ENCODE data around the gene OPCML. TPM values are rescaled to one million over a fixed set of nuclear protein-coding genes. Genes with fewer than 3 reads are reported as not detected.

The OPCML gene
- total and polyA plus RNA-seq, 9 donors: 0.59 to 3.5 (median 1.5) TPM

DNA sequence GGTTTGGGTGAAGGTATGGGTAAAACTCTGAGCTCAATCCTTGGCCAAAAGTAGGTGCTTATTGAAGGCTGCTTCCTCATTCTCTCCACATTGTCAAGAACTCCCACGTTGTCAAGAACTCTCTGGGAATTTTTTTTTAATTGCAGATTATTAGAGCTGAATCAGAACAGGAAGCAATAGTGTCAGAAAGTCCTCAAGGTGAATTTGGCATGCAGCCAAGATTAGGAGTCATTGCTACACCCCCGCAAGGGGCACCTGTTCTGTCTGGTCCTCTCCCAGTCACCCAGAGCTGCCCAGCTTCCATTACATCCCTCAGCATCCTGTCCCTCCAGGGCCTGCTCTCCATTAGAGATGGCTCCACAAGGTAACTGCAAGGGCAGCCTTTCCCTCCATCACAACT, 996.5 kb downstream of the OPCML start:
- H3K4me1 ChIP-seq (ENCODE audit: control insufficient read depth, insufficient read depth, low read length): peaks cover 2% of the 10 kb centered on the region
- H3K27me3 ChIP-seq (ENCODE audit: control insufficient read depth, insufficient read depth, low read length): no peaks in the 10 kb centered on the region
- DNase-seq: no peak
- H3K9me3 ChIP-seq (replicated peaks; ENCODE audit: control insufficient read depth, low read depth, low read length): no peaks in the 10 kb centered on the region
- WGBS (ENCODE audit: insufficient coverage): 33% methylated on average over 1 of the region's 2 CpGs
- H3K4me3 ChIP-seq (ENCODE audit: low read length): no peak overlapping the region
- no peaks in the 10 kb centered on the region for H3K36me3 ChIP-seq (ENCODE audit: control insufficient read depth, insufficient read depth, low read length)
- no peak overlapping the region for H3K27ac ChIP-seq (ENCODE audit: low read length)

DNA sequence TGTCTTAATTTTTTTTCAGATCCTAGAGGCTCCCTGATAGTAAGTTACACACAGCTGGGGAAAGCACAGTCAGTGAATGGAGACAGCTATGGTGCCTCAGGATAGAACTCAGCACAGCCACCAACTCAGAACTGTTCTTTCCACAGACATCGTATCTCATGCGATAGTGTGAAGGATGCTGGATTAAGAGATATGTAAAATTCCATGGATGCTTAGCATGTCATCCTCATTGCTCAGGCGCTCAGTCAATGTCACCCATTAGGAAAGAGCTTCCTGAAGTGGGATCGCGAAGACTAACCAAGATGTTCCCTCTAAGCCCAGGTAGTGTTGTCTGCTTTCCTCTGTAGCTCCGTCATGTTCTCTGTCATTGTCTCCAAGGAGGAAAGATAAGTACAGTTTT, 1000.4 kb downstream of the OPCML start:
- no peaks in the 10 kb centered on the region for H3K9me3 ChIP-seq (replicated peaks; ENCODE audit: control insufficient read depth, low read depth, low read length)
- H3K36me3 ChIP-seq (ENCODE audit: control insufficient read depth, insufficient read depth, low read length): no peaks in the 10 kb centered on the region
- no peak for DNase-seq
- H3K4me1 ChIP-seq (ENCODE audit: control insufficient read depth, insufficient read depth, low read length): no peaks in the 10 kb centered on the region
- no peak overlapping the region for H3K4me3 ChIP-seq (ENCODE audit: low read length)
- H3K27ac ChIP-seq (ENCODE audit: low read length): no peak overlapping the region
- WGBS (ENCODE audit: insufficient coverage): 49% methylated on average over 2 of the region's 6 CpGs
- no peaks in the 10 kb centered on the region for H3K27me3 ChIP-seq (ENCODE audit: control insufficient read depth, insufficient read depth, low read length)

- Histone ChIP-seq H3K27me3 (ENCODE audit: control insufficient read depth, insufficient read depth, low read length) (no peaks in the 10 kb centered on the region), H3K4me1 (ENCODE audit: control insufficient read depth, insufficient read depth, low read length) (no peaks in the 10 kb centered on the region), H3K27ac (ENCODE audit: low read length) (no peak overlapping the region), H3K36me3 (ENCODE audit: control insufficient read depth, insufficient read depth, low read length) (no peaks in the 10 kb centered on the region), H3K4me3 (ENCODE audit: low read length) (no peak overlapping the region), H3K9me3 (replicated peaks; ENCODE audit: control insufficient read depth, low read depth, low read length) (no peaks in the 10 kb centered on the region)
- DNase-seq: no peak
Measured at GRCh38 chr11:132528181-132528580, 1004.1 kb downstream of the OPCML start.

DNA sequence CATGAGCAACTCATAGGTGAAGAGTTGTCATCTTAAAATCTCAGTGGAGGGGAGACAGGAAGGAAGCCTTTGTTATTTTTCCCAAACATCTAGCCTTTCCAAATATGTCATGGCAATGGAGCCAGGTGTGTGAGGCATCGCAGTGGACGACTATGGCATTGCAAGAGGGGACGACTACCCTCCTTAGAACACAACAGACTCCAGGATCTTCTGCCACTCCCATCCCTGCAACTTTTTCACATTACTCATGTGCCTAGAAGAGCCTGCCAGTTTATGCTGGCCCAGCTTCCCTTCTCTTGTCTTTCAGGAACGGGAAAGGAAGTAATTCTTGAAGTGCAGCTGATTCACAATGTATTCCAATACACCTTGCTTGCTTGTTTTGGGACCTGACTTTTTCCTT, 1008.4 kb downstream of the OPCML start:
- DNase-seq: no peak
- H3K36me3 ChIP-seq (ENCODE audit: control insufficient read depth, insufficient read depth, low read length): no peaks in the 10 kb centered on the region
- H3K27ac ChIP-seq (ENCODE audit: low read length): no peak overlapping the region
- no peak overlapping the region for H3K4me3 ChIP-seq (ENCODE audit: low read length)
- H3K4me1 ChIP-seq (ENCODE audit: control insufficient read depth, insufficient read depth, low read length): no peaks in the 10 kb centered on the region
- H3K9me3 ChIP-seq (replicated peaks; ENCODE audit: control insufficient read depth, low read depth, low read length): no peaks in the 10 kb centered on the region
- H3K27me3 ChIP-seq (ENCODE audit: control insufficient read depth, insufficient read depth, low read length): no peaks in the 10 kb centered on the region
- WGBS (ENCODE audit: insufficient coverage): 80% methylated on average over 1 of the region's 4 CpGs

GRCh38 chr11:132520199-132520598, 1012.1 kb downstream of the OPCML start:
- WGBS (ENCODE audit: insufficient coverage): no CpG with 5 or more reads among the region's 1 CpG
- no peak overlapping the region for H3K27ac ChIP-seq (ENCODE audit: low read length)
- no peaks in the 10 kb centered on the region for H3K36me3 ChIP-seq (ENCODE audit: control insufficient read depth, insufficient read depth, low read length)
- H3K4me1 ChIP-seq (ENCODE audit: control insufficient read depth, insufficient read depth, low read length): no peaks in the 10 kb centered on the region
- H3K27me3 ChIP-seq (ENCODE audit: control insufficient read depth, insufficient read depth, low read length): no peaks in the 10 kb centered on the region
- no peak for DNase-seq
- no peak overlapping the region for H3K4me3 ChIP-seq (ENCODE audit: low read length)
- no peaks in the 10 kb centered on the region for H3K9me3 ChIP-seq (replicated peaks; ENCODE audit: control insufficient read depth, low read depth, low read length)

- Histone ChIP-seq H3K36me3 (ENCODE audit: control insufficient read depth, insufficient read depth, low read length) (no peaks in the 10 kb centered on the region), H3K27ac (ENCODE audit: low read length) (no peak overlapping the region), H3K9me3 (replicated peaks; ENCODE audit: control insufficient read depth, low read depth, low read length) (no peaks in the 10 kb centered on the region), H3K4me3 (ENCODE audit: low read length) (no peak overlapping the region), H3K27me3 (ENCODE audit: control insufficient read depth, insufficient read depth, low read length) (no peaks in the 10 kb centered on the region), H3K4me1 (ENCODE audit: control insufficient read depth, insufficient read depth, low read length) (no peaks in the 10 kb centered on the region)
- DNase-seq: no peak
- 43% methylated on average over 1 of the region's 6 CpGs for WGBS (ENCODE audit: insufficient coverage)
Measured at GRCh38 chr11:132519241-132519815, 1013.0 kb downstream of the OPCML start.

- Histone ChIP-seq H3K4me3 (ENCODE audit: low read length) (no peak overlapping the region), H3K27me3 (ENCODE audit: control insufficient read depth, insufficient read depth, low read length) (no peaks in the 10 kb centered on the region), H3K4me1 (ENCODE audit: control insufficient read depth, insufficient read depth, low read length) (no peaks in the 10 kb centered on the region), H3K36me3 (ENCODE audit: control insufficient read depth, insufficient read depth, low read length) (no peaks in the 10 kb centered on the region), H3K27ac (ENCODE audit: low read length) (no peak overlapping the region), H3K9me3 (replicated peaks; ENCODE audit: control insufficient read depth, low read depth, low read length) (peaks cover 2% of the 10 kb centered on the region)
- 63% methylated on average over 6 of the region's 8 CpGs for WGBS (ENCODE audit: insufficient coverage)
- no peak for DNase-seq
Measured at GRCh38 chr11:132504501-132505041, 1027.7 kb downstream of the OPCML start.

- no peaks in the 10 kb centered on the region for H3K9me3 ChIP-seq (replicated peaks; ENCODE audit: control insufficient read depth, low read depth, low read length)
- no peak overlapping the region for H3K4me3 ChIP-seq (ENCODE audit: low read length)
- no peak overlapping the region for H3K27ac ChIP-seq (ENCODE audit: low read length)
- no peaks in the 10 kb centered on the region for H3K4me1 ChIP-seq (ENCODE audit: control insufficient read depth, insufficient read depth, low read length)
- no peaks in the 10 kb centered on the region for H3K27me3 ChIP-seq (ENCODE audit: control insufficient read depth, insufficient read depth, low read length)
- H3K36me3 ChIP-seq (ENCODE audit: control insufficient read depth, insufficient read depth, low read length): no peaks in the 10 kb centered on the region
- DNase-seq: no peak
- 90% methylated on average over 2 of the region's 4 CpGs for WGBS (ENCODE audit: insufficient coverage)
Measured at GRCh38 chr11:132501356-132501755, 1030.9 kb downstream of the OPCML start.

- WGBS (ENCODE audit: insufficient coverage): 58% methylated on average over 2 of the region's 3 CpGs
- Histone ChIP-seq H3K4me3 (ENCODE audit: low read length) (no peak overlapping the region), H3K36me3 (ENCODE audit: control insufficient read depth, insufficient read depth, low read length) (no peaks in the 10 kb centered on the region), H3K4me1 (ENCODE audit: control insufficient read depth, insufficient read depth, low read length) (no peaks in the 10 kb centered on the region), H3K27ac (ENCODE audit: low read length) (no peak overlapping the region), H3K27me3 (ENCODE audit: control insufficient read depth, insufficient read depth, low read length) (no peaks in the 10 kb centered on the region), H3K9me3 (replicated peaks; ENCODE audit: control insufficient read depth, low read depth, low read length) (no peaks in the 10 kb centered on the region)
- DNase-seq: no peak
Measured at GRCh38 chr11:132499661-132500060, 1032.6 kb downstream of the OPCML start.

DNA sequence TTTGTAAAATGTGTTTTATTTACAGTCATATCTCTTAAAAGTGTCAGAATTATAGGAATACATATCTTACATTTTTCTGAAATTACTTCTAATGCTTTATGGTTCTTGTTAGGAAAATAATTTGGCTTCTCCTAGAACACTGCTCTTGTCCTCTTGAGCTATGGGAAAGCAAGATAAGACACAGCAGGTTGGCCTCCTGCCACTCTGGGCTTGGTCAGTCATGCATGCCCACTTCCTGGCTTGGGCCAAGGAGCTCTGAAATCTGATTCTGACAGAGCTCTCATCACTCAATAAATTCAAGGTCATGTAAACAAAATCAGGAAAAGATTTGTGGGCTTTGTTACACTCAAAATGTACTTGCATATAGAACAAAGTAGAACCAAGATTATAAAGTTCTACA, 1036.0 kb downstream of the OPCML start:
- Histone ChIP-seq H3K27me3 (ENCODE audit: control insufficient read depth, insufficient read depth, low read length) (no peaks in the 10 kb centered on the region), H3K9me3 (replicated peaks; ENCODE audit: control insufficient read depth, low read depth, low read length) (no peaks in the 10 kb centered on the region), H3K36me3 (ENCODE audit: control insufficient read depth, insufficient read depth, low read length) (no peaks in the 10 kb centered on the region), H3K4me3 (ENCODE audit: low read length) (no peak overlapping the region), H3K4me1 (ENCODE audit: control insufficient read depth, insufficient read depth, low read length) (peaks cover 5% of the 10 kb centered on the region), H3K27ac (ENCODE audit: low read length) (no peak overlapping the region)
- DNase-seq: no peak

DNA sequence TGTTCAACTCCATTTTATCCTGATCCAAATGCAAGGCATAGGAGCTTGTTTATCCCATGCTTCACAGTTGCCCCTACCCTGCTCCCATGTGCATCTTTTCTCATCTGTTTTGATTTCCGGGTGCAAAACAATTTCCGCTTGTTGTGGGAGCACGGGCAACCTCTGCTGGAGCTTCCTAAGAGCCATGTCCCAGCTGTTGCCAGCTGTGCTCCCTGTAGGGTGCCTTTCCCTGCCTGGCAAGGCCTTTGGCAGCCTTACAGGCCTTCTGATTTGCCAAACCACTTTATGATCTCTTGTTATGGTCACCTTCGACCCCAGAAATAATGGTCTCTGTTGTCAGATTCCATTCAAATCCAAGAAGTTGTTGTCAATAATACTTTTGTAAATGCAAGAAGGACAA, 1038.5 kb downstream of the OPCML start:
- no peak overlapping the region for H3K27ac ChIP-seq (ENCODE audit: low read length)
- 48% methylated on average over 3 of the region's 4 CpGs for WGBS (ENCODE audit: insufficient coverage)
- no peaks in the 10 kb centered on the region for H3K27me3 ChIP-seq (ENCODE audit: control insufficient read depth, insufficient read depth, low read length)
- H3K4me3 ChIP-seq (ENCODE audit: low read length): no peak overlapping the region
- no peaks in the 10 kb centered on the region for H3K9me3 ChIP-seq (replicated peaks; ENCODE audit: control insufficient read depth, low read depth, low read length)
- peaks cover 10% of the 10 kb centered on the region for H3K4me1 ChIP-seq (ENCODE audit: control insufficient read depth, insufficient read depth, low read length)
- peak; percentile 44 for DNase-seq
- H3K36me3 ChIP-seq (ENCODE audit: control insufficient read depth, insufficient read depth, low read length): no peaks in the 10 kb centered on the region

Data from muscle of leg (tissue), 11 donors.